HepG2 (cell line): Measurements from ENCODE around the gene FAM81A. TPM values are rescaled to one million over a fixed set of nuclear protein-coding genes. Genes with fewer than 3 reads are reported as not detected.
"Not testable (repeated sequence)": the region's sequence is repeated elsewhere in the genome, so short reads cannot be mapped to it uniquely, and the experiment has no call there.

Source experiments
- ATAC-seq: fragments of 200-7000 bp; cut with Tn5 transposase; 3 replicates; pipeline ENCODE4 v1.9.1; 2020; ENCODE audit warnings: mild to moderate bottlenecking, moderate library complexity
- BruUV-seq: library from RNA; stranded (reverse); fragments of 400-500 nt; replicated peaks from 2 replicates; lab custom pipeline; 2021; lab: Mats Ljungman, UMichigan
- CTCF ChIA-PET: fragments of 300-600 bp; formaldehyde crosslinking; extraction: SDS; loops from one replicate; lab custom pipeline; 2021; ENCODE audit warnings: low total read pairs, inconsistent platforms, low intra/inter-chr PET ratio; lab: Yijun Ruan, JAX
- POLR2A ChIA-PET: fragments of 350-600 bp; sonication (Branson Sonifier 250); formaldehyde crosslinking; loops from one replicate; lab custom pipeline; 2020; ENCODE audit warnings: antibody characterized with exemption, inconsistent platforms; lab: Yijun Ruan, JAX
- DNase-seq: peaks from one replicate; pipeline ENCODE4 v3.0.0-alpha.2; 2015; ENCODE audit warnings: low spot score
- FAIRE-seq: peaks from 3 replicates; lab custom pipeline; 2011; peaks lifted over from hg19 to GRCh38; lab: Jason Lieb, UNC
- H2AFZ ChIP-seq: one replicate; pipeline ENCODE4 v1.6.1; 2011; ENCODE audit warnings: low read length, inconsistent platforms
- H3K27ac ChIP-seq: fragments of 300-600 bp; 3 replicates; pipeline ENCODE4 v1.8.0; 2011; ENCODE audit warnings: mixed run types, mild to moderate bottlenecking, mixed read lengths, low read length, inconsistent platforms; ENCODE audit not compliant: insufficient read depth; ENCODE audit errors: extremely low read length
- H3K27me3 ChIP-seq, 2 experiments: fragments of 200-600 bp in 1 of 2; 2 replicates in 1 of 2; 3 replicates in 1 of 2; pipeline versions ENCODE4 v1.6.0 to v1.8.0; 2011; ENCODE audit warnings: low read length in 2 of 2, mild to moderate bottlenecking in 2 of 2, moderate library complexity in 2 of 2, inconsistent platforms in 1 of 2; ENCODE audit not compliant: insufficient read depth in 2 of 2, control insufficient read depth in 1 of 2
- H3K36me3 ChIP-seq, 2 experiments: fragments of 200-600 bp in 1 of 2; replicated peaks in 1 of 2; 2 replicates in 1 of 2; 3 replicates in 1 of 2; pipeline versions ENCODE4 v1.5.1 to v1.8.0; 2011; ENCODE audit warnings: low read length in 2 of 2, inconsistent platforms in 1 of 2; ENCODE audit not compliant: insufficient read depth in 2 of 2, control insufficient read depth in 1 of 2
- H3K4me1 ChIP-seq: 2 replicates; pipeline ENCODE4 v1.5.1; 2012; ENCODE audit warnings: low read length, inconsistent platforms; ENCODE audit not compliant: insufficient read depth
- H3K4me2 ChIP-seq: 2 replicates; pipeline ENCODE4 v1.6.0; 2011; ENCODE audit warnings: low read depth, low read length, inconsistent platforms
- H3K4me3 ChIP-seq, 3 experiments: fragments of 200-600 bp in 1 of 3; sonication (generic), shearing (Covaris generic) in 1 of 3; replicated peaks in 1 of 3; 2 replicates each; pipeline ENCODE4 v1.5.1; 2011 to 2016; ENCODE audit warnings: low read length in 3 of 3, inconsistent platforms in 2 of 3, low read depth in 2 of 3, mild to moderate bottlenecking in 2 of 3, control low read depth in 1 of 3, mixed read lengths in 1 of 3; ENCODE audit not compliant: insufficient read depth in 1 of 3
- H3K79me2 ChIP-seq: one replicate; pipeline ENCODE4 v1.6.1; 2011; ENCODE audit warnings: low read length, inconsistent platforms; ENCODE audit not compliant: insufficient read depth
- H3K9ac ChIP-seq: 2 replicates; pipeline ENCODE4 v1.6.0; 2011; ENCODE audit warnings: mild to moderate bottlenecking, low read depth, low read length, inconsistent platforms; ENCODE audit not compliant: insufficient read depth
- H3K9me3 ChIP-seq: 2 replicates; pipeline ENCODE4 v1.5.1; 2012; ENCODE audit warnings: mild to moderate bottlenecking, low read length
- H4K20me1 ChIP-seq: 2 replicates; pipeline ENCODE4 v1.6.0; 2011; ENCODE audit warnings: inconsistent platforms, mild to moderate bottlenecking, low read length, moderate library complexity; ENCODE audit not compliant: insufficient read depth
- GABPA ChIP-seq, 2 experiments: IDR thresholded peaks; 2 replicates each; pipeline ENCODE4 v1.6.1; 2011 to 2016; ENCODE audit warnings: low read depth in 2 of 2, low read length in 1 of 2, missing biosample characterization in 1 of 2, missing genetic modification characterization in 1 of 2
- ZFP1 ChIP-seq: IDR thresholded peaks from 2 replicates; pipeline ENCODE4 v1.6.1; 2016
- ZNF12 ChIP-seq: sonication (generic); formaldehyde crosslinking; IDR thresholded peaks from 2 replicates; pipeline ENCODE4 v1.5.0; 2020; ENCODE audit warnings: missing genetic modification reagents
- WGBS: methylation state at CpG from one replicate; pipeline ENCODE4 v1.1.6; 2017; ENCODE audit warnings: low lambda C conversion rate; 5-methylcytosine and 5-hydroxymethylcytosine counted together
- in situ Hi-C: cut with HindIII; loops from 2 replicates; pipeline ENCODE4 v1.10.0; 2017; ENCODE audit warnings: low pct_unique_long_range_greater_than_20kb; ENCODE audit not compliant: extremely low pct_ligation_motif_present
- intact Hi-C: fragments of 100-400 bp; cut with micrococcal nuclease; formaldehyde crosslinking; loops from one replicate; pipeline ENCODE4 v1.10.0; 2022; ENCODE audit not compliant: unreplicated experiment
- polyA plus RNA-seq, 8 experiments: library from polyadenylated mRNA; depleted of rRNA in 3 of 8; stranded (reverse) in 7 of 8; unstranded in 1 of 8; fragments of >200 nt; fragmentation: Illumina TruSeq in 4 of 8; extraction: Trizol in 4 of 8; gene quantifications; 2 replicates each; pipeline versions ENCODE4 v1.2.1 to v1.2.3, GENCODE V29; 2011 to 2016; ENCODE audit warnings: low read depth in 4 of 8, missing spikeins in 1 of 8, mixed read lengths in 1 of 8; ENCODE audit not compliant: insufficient read depth in 1 of 8
- total RNA-seq, 5 experiments: library from RNA; depleted of rRNA; stranded (reverse); fragments of >200 nt; fragmentation: Illumina TruSeq; extraction: Trizol; gene quantifications; 2 replicates each; pipeline ENCODE4 v1.2.3, GENCODE V29; 2016; ENCODE audit warnings: low read depth in 1 of 5
- TF ChIP-seq, protein P1 (sequence below): sonication (generic); formaldehyde crosslinking; IDR thresholded peaks from 2 replicates; pipeline ENCODE4 v1.4.0; 2020; ENCODE audit warnings: missing genetic modification reagents, borderline replicate concordance

The FAM81A gene
- total and polyA plus RNA-seq, 2 of the 13 experiments (the other 11 are each of a cell fraction or from before 2014, with no cell fraction given) = 0.09 TPM; not detected in 1

DNA sequence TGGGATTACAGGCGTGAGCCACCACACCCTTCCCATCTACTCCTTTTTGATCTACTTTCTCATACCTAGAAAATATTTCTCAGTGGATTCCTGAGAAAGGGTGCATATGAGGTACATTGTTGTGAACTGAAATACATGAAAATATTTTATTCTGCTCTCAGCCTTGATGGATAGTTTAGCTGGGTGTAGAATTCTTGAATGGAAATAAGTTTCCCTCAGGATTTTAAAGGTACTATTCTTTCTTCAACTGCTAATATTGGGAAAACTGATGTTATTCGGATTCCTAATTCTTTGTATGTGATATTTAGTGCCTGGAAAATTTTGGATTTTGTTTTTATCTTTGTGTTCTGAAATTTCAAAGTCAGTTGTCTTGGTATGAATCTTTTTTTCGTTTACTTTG, 9.1 kb upstream of the FAM81A start:
- H3K27ac ChIP-seq, H3K4me3 ChIP-seq, H3K79me2 ChIP-seq, BruUV-seq, CTCF ChIA-PET, H4K20me1 ChIP-seq, DNase-seq, POLR2A ChIA-PET, H3K27me3 ChIP-seq, in situ Hi-C loops, intact Hi-C loops, H3K4me1 ChIP-seq, H3K9ac ChIP-seq, H3K9me3 ChIP-seq, H3K36me3 ChIP-seq, FAIRE-seq, H2AFZ ChIP-seq, ATAC-seq, H3K4me2 ChIP-seq: not testable (repeated sequence)
- TF ChIP-seq ZFP1 (CRISPR knock-in tag) = peak; percentile 61; the same call in 1 of the 2 replicates
- WGBS = 7% methylated on average over 3 of the region's 3 CpGs

DNA sequence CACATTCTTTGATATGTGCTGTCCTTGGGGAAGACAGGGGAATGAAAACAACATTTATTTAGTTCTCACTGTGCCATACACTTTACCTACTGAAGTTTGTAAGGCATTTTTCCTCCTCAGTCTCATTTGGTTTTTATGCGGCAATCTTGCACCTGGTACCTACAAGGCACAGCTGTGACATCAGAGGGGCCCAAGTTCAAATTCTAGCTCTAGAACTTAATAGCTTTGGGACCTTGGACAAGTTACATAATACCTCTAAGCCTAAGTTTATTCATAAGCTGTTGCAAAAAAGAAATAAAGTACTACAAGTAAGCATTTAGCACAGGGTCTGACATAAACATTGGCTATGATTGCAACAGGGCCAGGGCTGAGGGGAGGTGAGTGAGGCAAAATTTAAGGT, 5.6 kb upstream of the FAM81A start:
- no peak overlapping the region for H3K4me2 ChIP-seq
- H3K27me3 ChIP-seq = peaks cover 0 to 20% of the 10 kb centered on the region in 2 experiments; a peak in 3 of 5 replicates
- H3K27ac ChIP-seq = no peak overlapping the region
- peaks cover 9% of the 10 kb centered on the region for H3K4me1 ChIP-seq
- no peaks in the 10 kb centered on the region for H3K79me2 ChIP-seq
- intact Hi-C loops = no loop called here
- H3K9me3 ChIP-seq = peaks cover 5% of the 10 kb centered on the region
- 4% methylated on average over 1 of the region's 1 CpG for WGBS
- BruUV-seq = no TSS peak
- ATAC-seq = no peak
- TF ChIP-seq ZNF12 (CRISPR knock-in tag) (no peak), GABPA (IDR thresholded peaks at IDR 0.05; ENCODE audit: low read depth, low read length) (no peak), GABPA (CRISPR knock-in tag; IDR thresholded peaks at IDR 0.05; ENCODE audit: low read depth) (no peak)
- TF ChIP-seq, protein P1, sequence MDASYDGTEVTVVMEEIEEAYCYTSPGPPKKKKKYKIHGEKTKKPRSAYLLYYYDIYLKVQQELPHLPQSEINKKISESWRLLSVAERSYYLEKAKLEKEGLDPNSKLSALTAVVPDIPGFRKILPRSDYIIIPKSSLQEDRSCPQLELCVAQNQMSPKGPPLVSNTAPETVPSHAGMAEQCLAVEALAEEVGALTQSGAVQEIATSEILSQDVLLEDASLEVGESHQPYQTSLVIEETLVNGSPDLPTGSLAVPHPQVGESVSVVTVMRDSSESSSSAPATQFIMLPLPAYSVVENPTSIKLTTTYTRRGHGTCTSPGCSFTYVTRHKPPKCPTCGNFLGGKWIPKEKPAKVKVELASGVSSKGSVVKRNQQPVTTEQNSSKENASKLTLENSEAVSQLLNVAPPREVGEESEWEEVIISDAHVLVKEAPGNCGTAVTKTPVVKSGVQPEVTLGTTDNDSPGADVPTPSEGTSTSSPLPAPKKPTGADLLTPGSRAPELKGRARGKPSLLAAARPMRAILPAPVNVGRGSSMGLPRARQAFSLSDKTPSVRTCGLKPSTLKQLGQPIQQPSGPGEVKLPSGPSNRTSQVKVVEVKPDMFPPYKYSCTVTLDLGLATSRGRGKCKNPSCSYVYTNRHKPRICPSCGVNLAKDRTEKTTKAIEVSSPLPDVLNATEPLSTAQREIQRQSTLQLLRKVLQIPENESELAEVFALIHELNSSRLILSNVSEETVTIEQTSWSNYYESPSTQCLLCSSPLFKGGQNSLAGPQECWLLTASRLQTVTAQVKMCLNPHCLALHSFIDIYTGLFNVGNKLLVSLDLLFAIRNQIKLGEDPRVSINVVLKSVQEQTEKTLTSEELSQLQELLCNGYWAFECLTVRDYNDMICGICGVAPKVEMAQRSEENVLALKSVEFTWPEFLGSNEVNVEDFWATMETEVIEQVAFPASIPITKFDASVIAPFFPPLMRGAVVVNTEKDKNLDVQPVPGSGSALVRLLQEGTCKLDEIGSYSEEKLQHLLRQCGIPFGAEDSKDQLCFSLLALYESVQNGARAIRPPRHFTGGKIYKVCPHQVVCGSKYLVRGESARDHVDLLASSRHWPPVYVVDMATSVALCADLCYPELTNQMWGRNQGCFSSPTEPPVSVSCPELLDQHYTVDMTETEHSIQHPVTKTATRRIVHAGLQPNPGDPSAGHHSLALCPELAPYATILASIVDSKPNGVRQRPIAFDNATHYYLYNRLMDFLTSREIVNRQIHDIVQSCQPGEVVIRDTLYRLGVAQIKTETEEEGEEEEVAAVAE (CRISPR knock-in tag) = no peak
- TF ChIP-seq, all 625 proteins: peak for 0
- no peak overlapping the region for H3K4me3 ChIP-seq
- H2AFZ ChIP-seq = no peak overlapping the region
- no peaks in the 10 kb centered on the region for H3K36me3 ChIP-seq
- POLR2A ChIA-PET = no interaction called here
- H3K9ac ChIP-seq = no peak overlapping the region
- CTCF ChIA-PET = no interaction called here
- FAIRE-seq = no peak
- DNase-seq = no peak
- H4K20me1 ChIP-seq = no peaks in the 10 kb centered on the region
- in situ Hi-C loops = no loop called here
